GM19463 (cell line): Measurements from ENCODE around the gene RDH11.
A peak's percentile ranks its signal among the peaks of the same experiment; 100 is the strongest.
"Not testable (repeated sequence)": the region's sequence is repeated elsewhere in the genome, so short reads cannot be mapped to it uniquely, and the experiment has no call there.

Experiments used
- ATAC-seq: cut with Tn5 transposase; IDR thresholded peaks from one replicate; pipeline ENCODE4 v1.9.1; 2021; ENCODE audit warnings: mild to moderate bottlenecking, moderate library complexity; ENCODE audit not compliant: unreplicated experiment

RDH11 gene

DNA sequence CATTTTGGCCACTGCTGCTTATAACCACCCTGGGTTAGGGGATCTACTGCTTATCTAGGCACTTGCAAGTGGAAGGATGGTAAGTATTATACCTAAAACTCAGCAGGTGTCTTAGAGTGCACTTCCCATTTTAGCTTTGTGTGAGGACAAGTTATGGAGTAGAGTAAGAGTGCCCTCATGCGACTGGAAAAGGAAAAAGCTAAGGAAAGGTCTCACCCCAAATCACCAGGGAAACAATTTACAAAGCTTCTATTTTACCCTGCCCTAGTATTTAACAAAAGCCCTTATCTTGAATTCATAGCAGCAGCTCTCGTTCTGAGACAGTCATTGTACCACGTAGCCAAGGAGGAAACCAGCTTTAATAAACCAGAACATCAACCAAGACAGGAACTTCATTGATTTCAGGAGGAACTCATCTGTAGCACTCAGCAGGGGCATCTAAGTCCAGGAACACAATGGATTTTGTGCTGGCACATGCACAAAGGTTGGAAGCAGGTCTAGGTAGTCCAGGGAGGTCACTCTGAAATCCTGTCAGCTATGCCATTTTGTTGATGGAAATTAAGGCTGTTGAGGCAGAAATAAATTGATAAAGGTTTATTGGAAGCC is 9.0 kb upstream of the RDH11 start:
- ATAC-seq: no peak

DNA sequence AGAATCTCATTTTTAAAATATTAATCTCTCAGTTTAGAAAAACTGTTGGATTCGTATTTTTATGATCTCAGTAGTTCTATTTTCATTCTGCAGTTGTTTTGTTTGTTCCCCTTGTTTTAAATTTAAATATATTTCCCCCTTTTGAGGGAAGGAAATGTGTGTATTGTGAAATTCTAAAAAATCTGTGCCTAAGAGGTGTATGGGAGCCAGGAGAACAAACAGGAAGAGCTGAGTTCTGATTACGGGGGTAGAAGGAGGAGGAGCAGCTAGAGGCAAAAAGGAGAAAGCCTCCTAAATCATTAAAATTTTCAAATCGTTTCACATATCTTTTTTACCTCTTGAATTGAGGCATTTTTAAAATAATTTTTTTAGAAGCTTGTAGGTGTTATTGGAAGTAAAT is 8.4 kb upstream of the RDH11 start:
- ATAC-seq: no peak

DNA sequence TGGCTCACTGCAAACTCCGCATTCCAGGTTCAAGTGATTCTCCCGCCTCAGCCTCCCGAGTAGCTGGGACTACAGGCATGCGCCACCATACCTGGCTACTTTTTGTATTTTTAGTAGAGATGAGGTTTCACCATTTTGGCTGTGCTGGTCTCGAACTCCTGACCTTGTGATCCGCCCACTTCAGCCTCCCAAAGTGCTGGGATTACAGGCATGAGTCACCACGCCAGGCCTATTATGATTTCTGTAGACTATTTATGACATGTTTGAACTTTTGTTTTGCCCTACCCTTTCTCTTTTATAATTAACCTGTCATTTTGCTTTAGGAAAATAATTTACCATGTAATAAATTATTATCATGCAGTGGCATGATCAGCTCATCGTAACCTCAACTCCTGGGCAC is 5.9 kb upstream of the RDH11 start, which contains the start of gene RDH12:
Gene RDH12 (plus strand): TSS at position 395 of the 400 bp plus-strand sequence. CDS start 20,757 bp downstream, outside the sequence.
- ATAC-seq: not testable (repeated sequence)

DNA sequence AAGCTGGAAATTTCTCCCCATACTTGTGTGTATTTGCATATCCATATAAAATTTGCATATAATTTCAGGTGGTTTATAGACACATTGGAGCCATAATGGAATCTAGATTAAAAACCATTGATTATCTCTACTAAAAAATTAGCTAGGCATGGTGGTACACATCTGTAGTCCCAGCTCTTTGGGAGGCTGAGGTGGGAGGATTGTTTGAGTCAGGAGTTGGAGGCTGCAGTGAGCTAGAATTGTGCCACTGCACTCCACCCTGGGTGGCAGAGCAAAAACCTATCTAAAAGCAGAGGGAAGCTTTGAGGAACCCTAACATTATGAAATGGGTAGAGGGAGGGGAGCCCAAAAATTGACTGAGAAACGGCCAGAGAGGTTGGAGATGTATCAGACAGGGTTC is 2.6 kb upstream of the RDH11 start:
- no peak for ATAC-seq

DNA sequence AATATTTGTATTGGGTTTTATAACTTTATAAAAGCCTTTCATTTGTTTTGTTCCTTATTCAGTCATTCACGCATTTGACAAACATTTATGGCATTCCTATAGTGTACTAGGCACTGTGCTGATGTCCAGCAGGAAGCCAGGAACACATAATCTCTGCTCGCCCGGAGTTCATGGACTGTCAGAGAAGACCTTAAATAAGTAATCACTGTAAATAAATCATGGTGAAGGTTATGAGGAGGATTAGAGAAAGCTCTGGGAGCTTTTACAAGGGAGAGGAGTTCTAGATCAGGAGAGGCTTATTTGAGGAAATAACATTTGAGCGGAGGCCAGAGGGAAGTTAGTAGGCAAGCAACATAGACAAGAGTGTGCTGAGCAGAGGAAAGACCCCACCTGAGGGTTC is 1.4 kb upstream of the RDH11 start:
- no peak for ATAC-seq

DNA sequence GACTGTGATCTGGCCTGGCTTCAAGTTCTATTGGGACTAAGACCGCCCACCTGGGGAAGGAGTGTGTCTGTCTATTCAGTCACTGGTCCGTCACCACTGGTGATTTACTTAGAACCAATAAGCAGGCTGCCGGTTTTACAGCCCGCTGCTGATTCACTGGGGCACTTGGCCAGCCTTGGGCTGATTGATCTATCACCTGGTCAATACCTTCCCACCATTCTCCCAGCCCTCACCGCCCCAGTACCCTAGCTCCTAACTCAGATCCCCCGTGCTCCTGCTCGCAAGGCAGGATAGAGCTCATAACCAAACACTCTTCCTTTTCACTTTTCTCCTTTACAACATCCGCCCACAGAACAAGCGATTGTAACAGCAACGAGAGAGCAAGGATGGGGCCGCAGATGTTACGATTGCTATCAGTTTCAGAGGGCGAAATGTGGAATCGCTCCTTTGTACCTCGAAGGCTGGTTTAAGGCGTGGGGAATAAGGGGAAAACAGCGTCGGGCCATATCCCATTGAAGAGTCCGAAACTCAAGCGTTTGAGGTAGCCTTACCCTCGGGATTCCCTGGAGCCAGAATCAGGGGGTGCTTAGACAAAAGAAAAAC is 672 bp downstream of the RDH11 start:
- peak; percentile 93 for ATAC-seq

DNA sequence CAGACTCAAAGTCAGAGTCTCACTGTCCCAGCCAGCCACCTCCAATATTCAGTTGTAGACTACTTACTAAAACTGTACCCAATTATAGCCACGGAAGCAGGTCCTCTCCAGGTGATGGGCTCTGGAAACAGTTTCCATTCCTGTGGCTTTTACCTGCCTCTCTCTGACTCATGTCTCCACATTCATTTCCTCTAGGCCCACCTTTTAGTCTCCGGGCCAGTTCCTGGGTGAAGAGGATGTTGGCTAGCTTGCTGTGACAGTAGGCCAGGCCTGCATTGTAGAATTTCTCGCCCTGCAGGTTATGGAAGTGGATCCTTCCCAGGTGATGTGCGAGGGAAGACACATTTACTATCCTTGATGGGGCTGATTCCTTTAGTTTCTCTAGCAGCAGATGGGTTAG is 5.6 kb downstream of the RDH11 start:
- no peak for ATAC-seq

DNA sequence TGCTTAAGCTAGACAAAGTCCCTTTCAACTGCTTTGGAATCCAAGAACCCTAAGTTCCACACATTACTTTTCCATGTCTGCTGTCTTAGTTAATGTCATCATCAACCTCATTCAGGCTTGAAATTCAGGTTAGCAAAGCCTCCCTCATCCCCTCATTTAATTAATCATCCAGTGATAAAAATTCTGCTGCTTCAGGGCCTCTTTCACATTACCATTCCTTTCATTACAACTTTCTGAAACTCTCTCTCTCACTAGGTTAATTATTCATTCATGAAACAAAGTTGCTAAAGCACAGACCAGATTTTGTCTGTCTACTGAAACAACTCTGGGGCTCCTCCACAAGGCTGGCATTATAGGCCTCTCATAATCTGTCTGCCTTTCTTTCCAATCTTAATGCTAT is 11.7 kb downstream of the RDH11 start:
- ATAC-seq: no peak

DNA sequence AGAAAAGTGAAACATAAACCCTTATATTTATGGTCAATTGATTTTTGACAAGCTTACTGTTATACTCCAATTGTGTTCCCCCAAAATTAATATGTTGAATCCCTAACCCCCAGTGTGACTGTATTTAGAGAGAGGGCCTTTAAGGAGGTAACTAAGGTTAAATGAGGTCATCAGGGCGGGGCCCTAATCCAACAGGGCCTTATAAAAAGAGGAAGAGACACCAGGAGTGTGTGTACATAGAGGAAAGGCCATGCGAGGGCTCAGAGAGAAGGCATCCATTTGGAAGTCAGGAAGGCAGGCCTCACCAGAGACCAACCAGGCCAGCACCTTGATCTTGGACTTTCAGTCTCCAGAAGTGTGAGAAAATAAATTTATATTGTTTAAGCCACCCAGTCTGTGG is 14.6 kb downstream of the RDH11 start:
- ATAC-seq: no peak

DNA sequence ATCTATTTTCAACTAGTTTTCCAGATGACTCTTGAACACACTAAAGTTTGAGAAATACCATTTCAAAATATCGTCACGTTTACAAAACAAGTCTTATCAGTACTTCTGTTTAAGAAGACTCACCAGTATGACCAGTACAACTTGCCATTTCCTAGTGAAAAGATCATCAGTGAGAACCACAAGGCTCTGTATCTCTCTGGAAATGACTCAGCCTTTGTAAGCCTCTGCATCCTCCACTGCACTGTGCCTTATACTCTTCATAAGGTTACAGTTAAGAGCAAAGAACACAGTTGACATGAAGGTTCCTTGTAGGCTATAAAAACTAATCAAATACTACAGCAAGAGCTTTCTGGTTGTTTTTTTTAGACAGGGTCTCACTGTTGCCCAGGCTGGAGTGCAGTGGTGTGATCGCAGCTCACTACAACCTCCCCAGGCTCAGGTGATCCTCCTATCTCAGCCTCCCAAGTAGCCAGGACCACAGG is 15.4 kb downstream of the RDH11 start:
- peak; percentile 98 for ATAC-seq

DNA sequence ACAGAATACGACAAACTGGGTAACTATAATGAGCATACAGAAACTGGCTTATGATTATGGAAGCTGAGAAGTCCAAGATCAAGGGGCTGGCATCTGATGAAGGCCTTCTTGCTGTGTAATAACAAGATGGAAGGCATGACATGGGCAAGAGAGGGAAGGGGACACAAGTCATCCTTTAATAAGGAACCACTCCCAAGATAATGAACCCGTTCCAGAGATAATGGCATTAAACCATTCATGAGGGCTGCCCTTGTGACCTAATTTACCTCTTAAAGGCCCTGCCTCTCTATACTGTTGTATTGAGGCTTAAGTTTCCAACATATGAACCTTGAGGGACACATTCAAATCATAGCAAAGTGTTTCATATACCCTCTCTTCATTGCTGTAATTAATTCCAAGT is 16.6 kb downstream of the RDH11 start:
- ATAC-seq: no peak

DNA sequence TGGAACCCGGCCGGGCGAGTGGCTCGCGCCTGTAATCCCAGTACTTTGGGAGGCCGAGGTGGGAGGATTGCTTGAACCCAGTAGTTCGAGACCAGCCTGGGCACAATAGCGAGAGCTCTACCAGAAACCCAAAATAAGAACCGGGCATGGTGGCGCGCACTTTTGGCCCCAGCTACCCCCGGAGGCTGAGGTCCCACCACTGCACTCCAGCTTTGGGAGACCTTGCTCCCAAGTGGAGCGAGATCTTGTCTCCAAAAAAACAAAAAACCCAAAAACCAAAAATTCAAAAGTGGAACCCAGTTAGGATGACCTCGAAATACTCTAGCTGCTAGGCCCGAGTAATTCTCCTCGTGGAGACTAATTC is 20.4 kb downstream of the RDH11 start:
- no peak for ATAC-seq

DNA sequence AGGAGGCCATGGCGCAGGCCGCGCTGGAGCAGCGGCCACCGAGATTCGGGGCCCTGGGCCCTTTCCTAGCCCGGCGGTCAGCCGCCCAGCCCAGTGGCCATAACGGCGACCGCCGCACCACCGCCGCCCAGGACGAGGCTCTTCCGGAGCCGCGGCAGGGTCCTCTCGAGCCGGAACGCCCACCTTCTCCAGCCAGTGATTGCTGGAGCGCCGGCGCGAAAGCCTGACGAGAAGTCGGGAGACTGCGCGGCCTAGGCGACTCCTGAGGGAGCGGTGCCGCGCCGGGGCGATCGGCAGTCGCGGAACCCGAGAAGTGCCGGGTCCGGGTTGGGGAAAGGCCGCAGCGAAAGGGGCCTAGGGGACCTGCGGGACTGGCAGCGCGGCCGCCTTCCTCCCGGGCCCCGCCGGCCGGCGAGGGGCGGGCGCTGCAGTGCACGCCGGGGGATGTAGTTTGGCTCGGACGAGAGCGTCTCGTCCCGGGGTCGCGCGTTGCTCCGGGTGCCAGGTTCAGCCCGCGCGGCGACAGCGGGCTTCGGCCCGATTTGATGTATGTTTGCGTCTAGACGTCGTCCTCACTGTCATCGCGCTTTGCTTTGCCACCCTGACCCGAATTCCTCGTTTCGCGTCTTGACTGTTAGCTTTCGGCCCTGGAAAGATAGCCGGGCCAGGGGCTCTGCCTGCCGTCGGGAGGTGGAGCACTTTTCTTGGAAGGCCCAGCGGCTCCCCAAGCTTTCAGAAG is 20.9 kb downstream of the RDH11 start, which contains the start of gene VTI1B:
Gene VTI1B (minus strand): TSS at position 153 of the 739 bp plus-strand sequence. CDS start 143 bp downstream, at position 10.
- peak; percentile 91 for ATAC-seq

DNA sequence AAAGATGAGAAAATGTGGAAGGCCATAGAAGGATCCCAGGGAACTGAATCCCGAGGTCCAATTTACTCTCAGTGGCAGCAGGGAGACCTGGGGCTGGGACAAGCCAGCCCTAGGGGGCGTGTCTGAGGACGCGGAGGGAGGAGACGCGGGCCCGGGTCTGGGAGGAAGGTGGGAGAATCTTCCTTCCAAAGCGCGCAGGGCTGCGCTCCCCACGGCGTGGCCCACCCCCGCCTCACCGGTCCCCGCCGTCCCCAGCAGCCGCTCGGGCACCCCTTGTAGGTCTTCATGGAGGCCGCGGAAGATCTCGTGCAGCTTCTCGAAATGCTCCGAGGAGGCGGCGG is 21.5 kb downstream of the RDH11 start:
- peak; percentile 59 for ATAC-seq

DNA sequence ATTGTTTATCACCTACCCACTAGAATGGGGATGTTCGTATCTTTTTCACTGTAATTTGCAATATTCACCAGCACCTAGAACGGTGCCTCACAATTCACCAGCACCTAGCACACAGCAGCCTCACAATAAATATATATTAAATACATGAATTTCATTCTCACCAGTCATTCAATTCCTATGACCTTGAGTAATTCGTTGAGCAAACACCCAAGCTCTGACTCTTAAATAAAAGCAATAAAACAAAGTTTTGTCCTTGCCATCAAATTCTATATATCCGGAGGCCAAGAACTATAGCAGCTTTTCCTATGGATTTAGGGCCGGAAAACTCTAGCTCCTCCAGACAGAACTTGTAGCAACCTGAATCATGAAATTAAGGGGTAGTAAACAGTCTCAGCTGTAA is 22.1 kb downstream of the RDH11 start:
- ATAC-seq: no peak

DNA sequence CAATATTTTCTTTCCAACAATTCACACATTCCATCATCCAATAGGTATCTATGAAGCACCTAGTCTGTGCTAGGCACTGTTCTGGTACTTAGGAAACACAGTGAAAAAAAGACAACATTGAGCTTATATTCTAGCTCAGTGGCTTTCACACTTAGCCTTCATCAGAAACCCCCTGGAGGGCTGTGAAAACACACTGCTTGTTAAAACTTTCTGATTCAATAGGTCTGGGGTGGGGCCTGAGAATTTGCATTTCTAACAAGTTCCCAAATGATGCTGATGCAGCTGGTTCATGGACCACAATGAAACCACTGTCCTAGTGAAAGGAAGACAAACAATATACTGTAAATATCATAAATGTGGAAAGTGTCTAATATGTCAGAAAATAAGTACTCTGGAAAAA is 27.0 kb downstream of the RDH11 start:
- ATAC-seq: peak; percentile 69

DNA sequence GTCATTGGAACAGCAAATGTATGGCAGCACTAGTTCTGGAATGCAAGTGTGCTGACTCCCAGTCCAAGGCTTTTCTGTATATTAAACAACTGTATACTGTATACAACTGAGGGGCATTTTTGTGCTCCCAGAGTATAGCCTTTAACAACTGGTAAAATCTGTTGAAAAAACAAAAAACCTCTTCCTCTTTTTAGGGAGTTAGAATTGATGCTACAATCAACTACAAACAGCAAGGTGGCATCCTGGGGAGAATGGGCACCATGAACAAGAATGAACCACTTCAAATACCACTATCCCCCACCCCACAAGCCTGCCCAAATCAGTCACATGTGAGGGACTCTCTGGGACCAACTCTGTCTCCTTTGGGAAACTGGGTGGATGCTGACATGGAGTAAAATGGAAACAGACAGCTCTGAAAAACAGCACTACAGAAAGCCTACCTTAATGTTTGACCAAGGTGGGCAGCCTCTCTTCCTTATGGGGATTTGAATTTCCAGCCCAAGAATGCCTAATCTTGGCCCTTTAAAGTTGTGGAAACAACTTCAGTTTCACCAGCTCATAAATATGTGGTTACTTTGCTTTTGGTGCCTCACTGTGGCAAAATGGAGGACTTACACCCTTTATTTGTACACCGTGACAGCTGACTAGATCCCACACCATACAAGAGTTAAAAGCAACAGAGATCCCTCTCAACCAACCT is 28.7 kb downstream of the RDH11 start:
- peak; percentile 44 for ATAC-seq

DNA sequence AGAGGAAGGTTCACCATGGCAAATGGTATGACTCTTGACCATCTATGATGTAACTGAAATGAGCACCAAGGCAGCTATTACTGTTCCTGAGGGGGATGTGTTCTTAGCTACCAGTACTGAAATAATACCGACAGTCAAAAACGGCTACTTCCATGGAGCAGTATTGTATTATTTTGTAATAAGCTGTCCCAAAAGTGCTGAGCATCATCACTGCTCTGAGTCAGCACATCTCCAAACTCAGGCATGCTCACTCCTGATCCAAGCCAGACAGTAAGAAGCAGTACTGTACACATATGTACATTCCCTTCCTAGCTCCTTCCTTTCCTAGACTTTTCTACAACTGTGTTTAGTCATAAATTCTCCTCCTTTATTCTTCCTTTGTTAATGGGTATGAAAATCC is 29.7 kb downstream of the RDH11 start:
- no peak for ATAC-seq

DNA sequence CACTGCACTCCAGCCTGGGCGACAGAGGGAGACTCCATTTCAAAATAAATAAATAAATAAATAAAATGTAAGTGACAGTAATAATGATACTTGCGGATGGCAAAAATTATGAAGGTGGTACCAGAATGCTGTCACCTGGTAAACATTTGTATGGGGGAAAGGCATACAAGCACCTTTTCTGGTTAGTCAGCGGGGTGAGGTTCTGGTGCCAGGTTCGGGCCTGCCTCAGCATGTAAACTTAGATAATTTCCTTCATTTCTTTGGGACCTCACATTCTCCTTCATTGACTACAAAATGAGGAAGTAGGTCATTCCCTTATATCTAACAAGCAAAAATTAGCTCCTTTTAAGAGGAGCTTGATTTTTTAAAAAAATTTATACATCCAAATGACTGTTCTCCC is 31.9 kb downstream of the RDH11 start:
- no peak for ATAC-seq

DNA sequence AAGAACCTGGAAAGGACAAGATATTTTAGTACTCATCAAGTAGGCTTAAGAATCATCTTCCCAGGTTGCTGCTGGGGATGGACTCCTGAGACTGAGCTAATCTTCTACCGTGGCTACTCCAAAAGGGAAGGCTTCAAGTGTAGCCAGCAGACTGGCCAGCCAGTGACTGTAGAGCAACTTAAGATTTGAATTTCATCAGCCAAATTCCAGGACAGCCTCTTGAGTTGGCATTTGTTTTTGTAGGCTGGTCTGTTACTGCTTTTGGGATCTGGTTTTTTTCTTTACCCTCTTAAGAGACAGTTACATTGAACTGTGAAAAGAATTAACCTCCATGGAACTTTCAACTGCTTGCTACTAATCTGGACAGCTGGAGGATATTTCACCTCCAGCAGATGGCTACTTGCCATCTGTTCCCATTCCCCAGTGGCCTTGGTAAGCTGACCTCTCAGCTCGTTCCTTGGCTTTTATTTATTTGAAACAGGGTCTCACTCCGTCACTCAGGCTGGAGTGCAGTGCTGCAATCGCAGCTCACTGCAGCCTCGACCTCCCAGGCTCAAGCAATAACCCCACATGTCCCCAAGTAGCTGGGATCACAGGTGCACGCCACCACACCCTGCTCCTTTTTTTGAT is 41.8 kb downstream of the RDH11 start:
- ATAC-seq: no peak

DNA sequence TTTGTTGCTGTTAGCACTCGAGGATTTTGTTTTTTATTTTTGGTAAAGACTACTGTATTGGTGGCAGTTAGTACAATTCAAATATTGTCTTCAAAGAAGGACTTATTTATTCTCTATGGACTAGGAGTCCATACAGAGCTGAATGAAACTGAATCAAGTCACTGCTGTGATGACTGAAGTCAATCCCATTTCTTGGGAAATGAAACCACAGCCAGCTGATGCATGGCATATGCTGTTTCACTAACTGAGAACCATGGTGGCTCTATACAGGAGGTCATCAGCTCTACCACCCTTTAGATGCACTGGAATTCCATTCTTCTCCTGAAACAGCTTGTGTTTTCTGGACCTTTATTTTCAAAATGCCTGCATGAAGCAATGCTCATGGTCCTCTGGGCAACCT is 43.4 kb downstream of the RDH11 start:
- no peak for ATAC-seq
